ENCODE data around the gene PLCD1.
A peak's percentile ranks its signal among the peaks of the same experiment; 100 is the strongest.
"Not testable (repeated sequence)": the region's sequence is repeated elsewhere in the genome, so short reads cannot be mapped to it uniquely, and the experiment has no call there.

The PLCD1 gene

DNA sequence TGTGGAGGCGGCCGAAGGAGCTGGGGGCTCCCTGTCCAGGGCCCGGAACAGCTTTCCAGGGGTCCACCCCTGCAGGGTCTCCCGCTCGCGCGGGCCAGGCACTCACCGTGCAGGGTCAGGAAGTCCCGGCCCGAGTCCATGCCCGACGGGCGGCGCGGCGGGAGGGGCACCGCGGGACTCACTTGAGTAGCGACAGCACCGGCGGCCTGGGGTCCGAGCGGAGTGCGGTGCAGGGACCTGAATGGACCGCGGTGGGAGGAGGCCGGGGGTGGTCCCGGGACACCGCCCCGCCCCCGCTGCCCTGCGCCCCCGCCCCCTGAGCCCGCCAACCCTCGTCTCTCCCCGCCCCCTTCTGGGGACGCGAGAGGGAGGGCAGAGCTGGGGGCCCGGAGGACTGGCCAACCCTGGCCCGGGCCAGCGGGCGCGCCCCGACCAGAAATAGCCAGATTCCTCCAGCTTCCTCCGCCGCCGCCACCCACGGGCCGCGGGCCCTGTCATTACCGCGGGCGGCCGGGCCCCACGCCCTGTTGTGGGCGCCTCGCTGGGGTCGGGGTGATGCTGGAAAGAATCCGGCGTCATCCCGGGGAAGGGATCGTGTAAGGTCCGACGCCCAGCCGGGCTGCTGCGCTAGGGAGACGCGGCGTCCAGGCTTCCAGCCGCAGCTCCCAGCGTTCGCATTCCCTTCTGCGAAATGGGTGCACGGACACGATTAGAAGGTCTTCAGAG, at the start of gene PLCD1:
TSS of gene PLCD1 (minus strand) at position 243 of the 726 bp plus-strand sequence. CDS start at position 140, 103 bp downstream.
- no peak for DNase-seq

DNA sequence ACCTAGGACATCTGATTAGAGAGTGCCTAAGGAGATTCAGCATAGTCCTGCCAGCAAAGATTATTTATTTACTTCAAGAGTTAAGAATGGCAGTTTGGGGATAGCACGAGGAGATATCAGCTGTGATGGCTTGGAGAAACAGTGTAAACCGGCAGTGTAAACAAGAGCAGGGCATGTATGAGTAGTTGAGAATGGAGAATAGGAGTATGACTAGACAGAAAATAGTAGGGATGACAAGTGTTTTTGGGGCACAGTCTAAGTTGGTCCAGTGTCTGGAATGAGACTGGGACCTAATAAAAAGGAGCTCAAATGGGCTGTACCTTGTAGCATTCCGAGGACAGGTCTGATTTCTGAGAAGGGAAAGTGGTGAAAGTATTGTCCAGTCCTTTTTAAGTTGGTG, 47.6 kb upstream of the PLCD1 start:
- DNase-seq = not testable (repeated sequence)

DNA sequence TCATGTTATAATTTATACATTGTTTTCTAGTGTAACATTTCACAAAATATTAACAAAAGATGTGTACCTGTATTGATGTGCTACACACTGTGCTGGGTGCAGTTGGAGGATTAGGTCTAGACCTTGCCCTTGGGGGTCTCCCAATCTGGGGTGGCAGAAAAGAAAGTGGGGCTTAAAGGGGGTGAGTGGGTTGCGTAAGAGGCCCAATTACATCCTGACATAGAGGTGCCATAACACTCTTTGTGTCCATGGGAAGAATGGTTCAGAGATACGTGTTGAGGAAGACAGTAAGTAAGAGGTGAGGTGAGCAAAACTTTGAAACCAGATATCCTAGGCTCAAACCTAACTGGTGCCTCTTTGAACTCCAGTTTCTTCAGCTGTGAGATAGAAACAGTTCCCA, 40.6 kb upstream of the PLCD1 start:
- DNase-seq = no peak

DNA sequence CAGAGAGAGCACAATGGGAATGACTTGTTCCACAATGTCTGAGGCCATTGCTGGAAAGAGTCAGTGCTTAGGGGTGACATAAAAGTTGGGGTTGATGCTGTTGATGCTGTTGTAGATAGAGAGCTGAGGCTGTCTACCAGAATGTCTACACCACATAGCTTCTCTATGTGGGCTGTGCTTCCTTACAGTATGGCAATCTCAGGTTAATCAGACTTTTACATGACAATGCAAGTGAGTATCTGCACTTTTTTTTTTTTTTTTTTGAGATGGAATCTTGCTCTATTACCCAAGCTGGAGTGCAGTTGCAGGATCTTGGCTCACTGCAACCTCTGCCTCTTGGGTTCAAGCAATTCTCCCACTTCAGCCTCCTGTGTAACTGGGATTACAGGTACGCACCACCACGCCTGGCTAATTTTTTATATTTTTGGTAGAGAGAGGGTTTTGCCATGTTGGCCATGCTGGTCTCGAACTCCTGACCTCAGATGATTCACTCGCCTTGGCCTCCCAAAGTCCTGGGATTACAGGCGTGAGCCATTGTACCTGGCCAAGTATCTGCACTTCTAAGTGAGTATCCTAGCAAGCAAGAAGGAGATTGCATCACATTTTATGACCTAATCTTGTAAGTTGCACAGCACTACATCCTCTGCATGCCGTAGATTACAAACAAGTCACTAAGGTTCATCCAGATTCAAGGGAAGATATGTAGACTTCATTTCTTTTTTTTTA, 38.2 kb upstream of the PLCD1 start:
- peak; percentile 2 to 22 for DNase-seq

DNA sequence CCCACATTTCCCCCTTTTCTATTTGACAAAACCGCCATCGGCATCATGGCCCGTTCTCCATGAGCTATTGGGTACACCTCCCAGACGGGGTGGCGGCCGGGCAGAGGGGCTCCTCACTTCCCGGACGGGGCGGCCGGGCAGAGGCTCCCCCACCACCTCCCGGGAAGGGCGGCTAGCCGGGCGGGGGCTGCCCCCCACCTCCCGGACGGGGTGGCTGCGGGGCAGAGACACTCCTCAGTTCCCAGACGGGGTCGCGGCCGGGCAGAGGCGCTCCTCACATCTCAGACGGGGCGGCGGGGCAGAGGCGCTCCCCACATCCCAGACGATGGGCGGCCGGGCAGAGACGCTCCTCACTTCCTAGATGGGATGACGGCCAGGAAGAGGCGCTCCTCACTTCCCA, 35.0 kb upstream of the PLCD1 start:
- DNase-seq = not testable (repeated sequence)

DNA sequence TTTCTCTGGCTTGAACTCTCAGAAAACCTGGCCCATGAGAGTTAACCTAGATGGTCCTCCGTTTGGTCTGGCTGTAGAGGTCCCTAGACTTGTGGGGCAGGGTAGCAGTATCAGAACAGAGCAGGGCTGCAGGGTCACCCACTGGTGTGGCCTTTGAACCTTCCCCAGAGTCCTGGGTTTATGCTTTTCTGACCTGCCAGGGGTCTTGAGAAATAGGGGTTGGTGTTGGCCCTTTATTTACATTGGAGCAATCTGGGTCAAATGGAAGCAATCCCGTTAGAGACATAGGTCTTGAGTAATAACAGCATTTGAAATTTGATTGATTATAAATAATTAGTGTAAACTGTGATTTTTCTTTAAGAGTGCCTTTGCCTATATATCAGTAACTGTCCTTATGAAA, 33.4 kb upstream of the PLCD1 start:
- DNase-seq = no peak

DNA sequence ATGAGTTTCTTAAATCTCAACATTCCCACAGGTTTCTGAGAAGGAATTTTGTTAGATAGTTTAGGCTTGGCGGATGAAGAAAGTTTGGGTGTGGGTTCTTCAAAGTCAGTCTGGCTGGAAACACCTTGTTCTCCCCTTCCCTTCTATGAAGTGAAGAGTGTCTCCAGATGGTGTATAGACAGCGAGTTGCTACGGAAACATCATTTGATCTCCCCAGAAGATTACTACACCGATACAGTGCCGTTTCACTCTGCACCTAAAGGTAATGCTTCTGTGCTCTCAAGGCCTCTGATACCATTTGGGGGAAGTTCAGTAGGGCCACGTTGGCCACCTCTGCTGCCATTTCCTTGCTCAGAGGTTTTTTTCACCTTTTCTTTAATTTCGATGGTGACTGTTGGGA, 30.1 kb upstream of the PLCD1 start:
- DNase-seq = no peak

DNA sequence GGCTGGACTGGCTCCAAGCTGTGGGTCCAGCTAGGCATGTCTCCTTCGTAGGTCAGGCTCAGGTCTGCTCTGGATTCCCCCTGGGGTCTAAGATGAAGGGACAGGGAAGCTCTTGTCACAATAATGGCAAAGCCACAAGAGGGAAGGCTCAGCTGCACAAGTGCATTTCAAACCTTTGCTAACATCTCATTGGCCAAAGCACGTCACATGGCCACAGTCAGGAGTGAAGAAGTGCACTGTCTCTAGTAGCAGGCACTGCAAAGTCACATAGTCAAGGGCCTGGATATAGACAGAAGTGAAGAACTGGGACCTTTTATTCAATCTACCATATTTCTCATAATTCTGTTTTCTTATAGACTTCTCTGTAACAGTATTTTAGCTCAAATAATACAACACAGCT, 29.7 kb upstream of the PLCD1 start:
- no peak for DNase-seq

DNA sequence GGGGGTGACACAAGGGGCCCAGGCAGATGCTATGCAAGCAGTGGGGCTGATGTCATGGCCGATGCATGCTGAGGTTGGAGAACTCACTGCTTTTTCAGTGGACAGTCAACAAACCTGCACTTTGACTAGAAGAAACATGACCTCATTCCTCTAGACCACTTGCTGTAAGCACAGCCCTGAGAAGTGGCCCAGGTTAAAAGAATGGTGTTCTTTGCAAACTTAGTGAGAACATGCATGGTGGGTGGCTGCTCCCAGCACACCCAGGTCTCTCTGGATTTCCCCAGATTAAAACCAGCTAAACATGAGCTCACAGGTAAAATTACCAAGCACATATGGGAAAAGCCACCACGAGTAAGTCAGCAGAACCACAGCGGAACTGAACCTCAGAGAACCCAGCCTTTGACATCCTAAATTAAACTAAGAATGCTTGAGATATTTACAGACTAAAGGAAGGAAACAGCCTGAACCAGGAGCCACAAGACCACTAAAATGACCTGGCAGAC, 25.1 kb upstream of the PLCD1 start:
- DNase-seq = no peak

DNA sequence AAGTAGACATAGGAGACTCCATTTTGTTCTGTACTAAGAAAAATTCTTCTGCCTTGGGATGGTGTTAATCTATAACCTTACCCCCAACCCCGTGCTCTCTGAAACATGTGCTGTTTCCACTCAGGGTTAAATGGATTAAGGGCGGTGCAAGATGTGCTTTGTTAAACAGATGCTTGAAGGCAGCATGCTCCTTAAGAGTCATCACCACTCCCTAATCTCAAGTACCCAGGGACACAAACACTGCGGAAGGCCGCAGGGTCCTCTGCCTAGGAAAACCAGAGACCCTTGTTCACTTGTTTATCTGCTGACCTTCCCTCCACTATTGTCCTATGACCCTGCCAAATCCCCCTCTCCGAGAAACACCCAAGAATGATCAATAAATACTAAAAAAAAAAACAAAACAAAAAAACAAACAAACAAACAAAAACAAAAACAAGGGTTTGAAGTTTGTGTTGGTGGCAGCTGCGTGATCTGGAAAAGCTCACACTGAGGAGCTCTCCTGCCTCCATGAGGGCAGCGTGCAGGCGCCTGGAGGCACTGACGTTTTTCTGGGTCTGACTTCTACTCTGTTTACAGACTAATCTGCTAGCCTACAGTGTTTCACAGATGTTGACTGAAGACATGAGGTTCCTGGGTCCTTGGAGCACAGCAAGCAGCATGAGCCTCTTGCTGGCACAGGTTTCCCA, 24.5 kb upstream of the PLCD1 start:
- not testable (repeated sequence) for DNase-seq

DNA sequence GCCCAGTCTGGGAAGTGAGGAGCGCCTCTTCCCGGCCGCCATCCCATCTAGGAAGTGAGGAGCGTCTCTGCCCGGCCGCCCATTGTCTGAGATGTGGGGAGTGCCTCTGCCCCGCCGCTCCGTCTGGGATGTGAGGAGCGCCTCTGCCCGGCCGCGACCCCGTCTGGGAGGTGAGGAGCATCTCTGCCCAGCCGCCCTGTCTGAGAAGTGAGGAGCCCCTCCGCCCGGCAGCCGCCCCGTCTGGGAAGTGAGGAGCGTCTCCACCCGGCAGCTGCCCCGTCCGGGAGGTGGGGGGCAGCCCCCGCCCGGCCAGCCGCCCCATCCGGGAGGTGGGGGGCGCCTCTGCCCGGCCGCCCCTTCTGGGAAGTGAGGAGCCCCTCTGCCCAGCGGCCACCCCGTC, 23.8 kb upstream of the PLCD1 start:
- DNase-seq = not testable (repeated sequence)

DNA sequence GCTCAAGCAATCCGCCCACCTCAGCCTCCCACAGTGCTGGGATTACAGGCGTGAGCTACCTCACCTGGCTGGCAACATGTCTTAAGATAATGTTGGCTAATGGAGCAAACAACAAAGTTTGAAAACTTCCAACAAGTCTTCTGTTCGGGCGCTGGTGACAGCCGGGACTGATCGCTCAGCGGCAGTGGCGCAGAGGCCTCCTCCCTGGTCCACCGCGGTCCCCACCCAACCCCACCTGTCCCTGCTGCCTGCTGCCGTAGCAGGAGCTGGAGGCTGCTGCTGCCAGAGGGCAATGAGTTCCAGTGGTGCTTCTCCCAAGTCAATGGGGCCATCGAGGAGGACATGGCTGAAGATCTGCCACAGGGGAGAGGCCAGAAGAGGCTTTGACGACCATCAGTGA, 21.7 kb upstream of the PLCD1 start:
- no peak for DNase-seq

DNA sequence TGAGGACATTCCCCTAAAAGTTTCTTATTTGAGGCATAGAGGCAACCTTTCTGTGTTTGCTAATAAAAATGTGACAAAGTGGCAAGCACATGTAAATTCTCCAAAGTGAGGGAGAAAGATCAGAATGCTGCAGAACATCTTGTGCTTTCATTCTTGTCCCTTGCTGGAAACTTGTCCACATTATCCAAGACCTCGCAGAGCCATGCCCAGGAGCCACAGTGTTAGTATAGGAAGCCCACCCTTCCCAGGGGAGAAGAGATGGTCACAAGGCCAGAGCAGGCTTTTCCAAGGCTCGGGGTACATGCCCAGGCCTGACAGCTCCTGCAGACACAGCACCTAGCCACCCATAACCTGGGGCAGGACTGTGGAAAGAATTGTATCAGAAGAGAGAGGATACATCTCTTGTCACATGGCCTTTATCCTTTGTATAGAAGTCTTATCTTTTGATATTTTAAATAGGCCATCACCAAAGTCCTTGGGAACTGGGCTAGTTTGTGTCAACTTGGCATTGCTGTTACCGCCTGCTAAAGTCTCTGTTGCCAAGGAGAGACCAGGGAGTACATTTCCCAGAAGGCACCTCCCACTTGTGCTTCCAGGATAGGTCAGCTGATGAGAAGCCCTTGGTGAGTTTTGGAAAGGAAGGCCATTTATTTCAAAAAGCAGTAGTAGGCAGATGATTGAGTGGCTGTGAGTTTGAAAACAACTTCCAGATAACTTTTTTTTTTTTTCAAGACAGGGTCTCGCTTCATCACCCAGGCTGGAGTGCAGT, 20.1 kb upstream of the PLCD1 start:
- no peak for DNase-seq

DNA sequence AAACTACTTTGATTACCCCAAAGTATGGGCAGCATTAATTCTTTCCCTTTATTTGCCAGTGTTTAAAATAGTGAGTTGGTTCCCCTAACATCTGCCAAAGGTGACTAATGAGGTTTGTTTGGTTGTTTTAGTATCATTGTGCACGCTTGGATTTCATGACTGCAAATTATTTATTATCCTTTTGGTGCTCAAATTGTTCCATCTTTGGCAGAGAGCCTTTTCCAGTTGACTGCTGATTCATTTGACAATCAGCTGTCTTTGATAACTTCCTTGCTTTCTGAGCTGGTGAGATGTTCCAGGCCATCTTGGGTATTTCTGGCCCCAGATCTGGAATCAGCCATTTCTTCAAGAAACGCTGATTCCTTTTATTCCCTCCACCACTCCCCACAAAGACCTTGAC, 18.5 kb upstream of the PLCD1 start:
- DNase-seq = no peak

DNA sequence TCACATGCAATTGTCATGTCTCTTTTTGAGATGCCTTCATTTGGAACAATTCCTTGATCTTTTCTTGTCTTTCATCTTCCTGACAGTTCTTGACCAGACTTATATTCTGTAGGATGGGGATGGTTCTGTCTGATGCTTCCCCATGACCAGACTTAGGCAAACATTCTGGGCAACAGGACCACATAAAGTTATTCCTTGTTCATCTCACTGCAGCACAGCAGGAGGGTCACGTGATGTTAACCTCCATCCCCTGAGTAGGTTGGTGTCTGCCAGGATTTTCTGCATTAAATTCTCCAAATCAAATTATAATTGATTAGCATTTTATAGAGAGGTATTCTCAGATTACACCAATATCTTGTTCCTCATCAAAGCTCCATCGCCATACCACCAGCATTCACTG, 17.4 kb upstream of the PLCD1 start:
- no peak for DNase-seq

DNA sequence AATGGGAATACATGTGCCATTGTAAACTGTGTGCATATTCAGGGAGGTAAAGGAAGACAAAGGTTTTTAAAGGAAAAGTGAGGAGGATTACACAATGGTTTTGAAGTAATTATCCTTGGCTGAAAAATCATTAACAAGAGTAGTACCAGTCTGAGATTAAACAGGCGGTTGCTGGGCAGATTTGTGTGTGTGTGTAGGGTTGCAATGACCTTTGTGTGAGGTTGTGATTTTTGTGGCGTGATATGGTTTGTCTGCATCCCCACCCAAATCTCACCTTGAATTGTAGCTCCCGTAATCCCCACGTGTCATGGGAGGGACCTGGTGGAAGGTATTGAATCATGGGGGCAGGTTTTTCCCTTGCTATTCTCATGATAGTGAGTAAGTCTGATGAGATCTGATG, 16.6 kb upstream of the PLCD1 start:
- no peak for DNase-seq

DNA sequence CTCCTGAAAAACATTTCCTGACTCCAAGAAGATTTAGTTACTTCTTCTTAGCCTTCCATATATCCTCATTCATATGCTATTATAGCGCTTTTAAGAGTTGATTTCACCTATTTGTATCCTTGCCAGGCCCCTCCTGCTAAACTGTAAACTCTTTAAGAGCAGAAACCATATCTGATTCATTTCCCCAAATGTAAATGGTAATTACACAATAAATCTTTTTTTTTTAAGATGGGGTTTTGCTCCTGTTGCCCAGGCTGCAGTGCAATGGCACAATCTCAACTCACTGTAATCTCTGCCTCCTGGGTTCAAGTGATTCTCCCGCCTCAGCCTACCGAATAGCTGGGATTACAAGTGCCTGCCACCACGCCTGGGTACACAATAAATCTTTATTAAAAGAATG, 14.0 kb upstream of the PLCD1 start:
- peak; percentile 18 to 23 for DNase-seq

DNA sequence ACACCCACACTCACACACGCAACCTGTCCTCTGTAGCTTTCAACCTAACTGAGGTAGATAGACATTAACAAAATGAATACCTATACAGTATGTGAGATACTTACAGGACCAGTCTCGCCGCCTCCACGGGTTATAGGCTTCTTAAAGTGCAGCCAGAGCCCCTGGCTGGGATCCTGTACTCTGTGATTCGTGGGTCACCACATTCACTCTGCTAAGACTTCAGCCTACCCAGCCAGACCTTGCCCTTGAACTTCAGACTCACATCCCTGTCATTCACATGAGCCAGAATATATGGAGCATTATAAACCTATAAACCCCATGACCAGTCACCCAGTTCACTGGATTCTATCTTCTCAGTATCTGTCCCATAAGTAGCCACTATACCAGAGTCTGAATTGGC, 11.0 kb upstream of the PLCD1 start:
- no peak for DNase-seq

DNA sequence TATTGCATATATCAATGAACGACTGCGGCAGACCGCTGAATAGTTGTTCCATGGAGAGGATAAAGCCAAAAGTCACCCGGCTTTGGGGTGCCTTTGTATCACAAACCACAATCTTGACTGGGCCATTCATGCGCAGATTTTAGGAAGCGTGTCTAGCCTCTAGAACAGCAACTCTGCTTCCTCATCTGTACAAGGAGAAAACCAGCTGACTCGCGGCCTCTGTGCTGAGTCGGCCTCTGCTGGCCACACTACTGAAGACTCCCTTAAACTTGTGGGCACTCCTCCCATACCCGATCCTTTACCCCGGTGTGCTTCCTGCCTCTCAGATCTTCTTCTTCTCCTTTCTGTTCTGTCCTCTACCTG, 10.4 kb upstream of the PLCD1 start:
- peak; percentile 96 to 97 for DNase-seq

DNA sequence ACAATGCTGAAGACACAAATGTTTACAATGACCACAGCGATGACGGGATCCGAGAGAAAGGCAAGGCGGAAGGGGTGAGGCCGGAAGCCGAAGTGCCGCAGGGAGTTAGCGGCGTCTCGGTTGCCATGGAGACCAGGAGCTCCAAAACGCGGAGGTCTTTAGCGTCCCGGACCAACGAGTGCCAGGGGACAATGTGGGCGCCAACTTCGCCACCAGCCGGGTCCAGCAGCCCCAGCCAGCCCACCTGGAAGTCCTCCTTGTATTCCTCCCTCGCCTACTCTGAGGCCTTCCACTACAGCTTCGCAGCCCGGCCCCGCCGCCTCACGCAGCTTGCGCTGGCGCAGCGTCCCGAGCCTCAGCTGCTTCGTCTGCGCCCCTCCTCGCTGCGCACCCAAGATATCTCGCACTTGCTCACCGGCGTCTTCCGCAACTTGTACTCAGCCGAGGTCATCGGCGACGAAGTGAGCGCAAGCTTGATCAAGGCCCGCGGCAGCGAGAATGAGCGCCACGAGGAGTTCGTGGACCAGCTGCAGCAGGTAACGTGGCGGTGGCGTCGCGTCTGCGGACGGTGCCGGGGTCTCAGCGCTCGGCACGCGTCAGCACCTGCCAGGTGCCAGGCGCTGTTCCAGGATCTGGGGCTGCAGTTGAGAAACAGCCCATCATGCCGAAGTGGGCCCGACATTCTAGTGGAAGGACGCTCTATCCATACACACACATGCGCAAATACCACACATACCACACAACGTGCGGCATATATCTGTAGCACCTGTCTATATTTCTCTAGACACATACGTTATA, 9.9 kb upstream of the PLCD1 start, which contains the start of gene DLEC1:
TSS of gene DLEC1 (plus strand) at position 108 of the 798 bp plus-strand sequence. CDS start at position 126, 18 bp downstream.
- DNase-seq = peak; percentile 70 to 74

DNA sequence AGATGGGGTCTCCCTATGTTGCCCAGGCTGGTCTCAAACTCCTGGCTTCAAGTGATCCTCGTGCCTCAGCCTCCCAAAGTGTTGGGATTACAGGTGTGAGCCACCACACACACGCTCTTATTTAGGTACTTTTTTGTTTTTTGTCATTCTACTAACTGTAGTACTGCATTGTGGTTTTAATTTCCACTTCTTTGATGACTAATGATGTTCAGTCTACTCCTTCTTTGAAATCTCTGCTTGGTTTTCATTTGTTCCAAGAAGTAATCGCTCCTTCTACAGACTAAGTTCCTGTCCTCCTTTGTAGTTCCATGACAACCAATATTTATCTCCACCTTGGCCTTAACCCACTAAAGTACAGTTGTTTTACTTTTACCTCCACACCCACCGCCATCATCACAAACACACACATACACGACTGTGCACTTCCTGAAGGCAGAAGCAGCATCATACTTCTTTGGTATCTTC, 9.0 kb upstream of the PLCD1 start:
- peak in 1 of 2 experiments; percentile 23 for DNase-seq

DNA sequence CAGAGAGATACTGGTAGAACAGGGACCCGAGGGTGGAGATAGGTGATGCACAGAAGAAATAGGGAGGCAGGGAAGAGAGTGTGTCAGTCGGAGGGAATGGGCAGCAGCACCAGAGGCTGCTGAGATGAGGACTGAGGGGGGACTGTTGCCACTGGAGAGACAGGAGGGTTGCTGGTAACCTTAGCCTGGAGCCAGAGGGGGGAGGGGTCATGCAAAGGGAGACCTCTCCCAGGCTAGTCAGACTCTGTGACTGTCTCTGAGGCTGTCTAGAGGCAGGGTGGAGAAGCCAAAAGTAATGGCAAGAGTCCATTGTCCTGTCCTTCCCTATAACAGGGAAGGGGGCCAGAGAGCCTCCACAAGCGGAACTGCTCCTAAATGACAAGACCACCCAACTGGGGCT, 7.5 kb upstream of the PLCD1 start:
- DNase-seq = no peak

All from AML-193 (cell line).